ENCODE measurements around the gene TAPBP.

Gene TAPBP

DNA sequence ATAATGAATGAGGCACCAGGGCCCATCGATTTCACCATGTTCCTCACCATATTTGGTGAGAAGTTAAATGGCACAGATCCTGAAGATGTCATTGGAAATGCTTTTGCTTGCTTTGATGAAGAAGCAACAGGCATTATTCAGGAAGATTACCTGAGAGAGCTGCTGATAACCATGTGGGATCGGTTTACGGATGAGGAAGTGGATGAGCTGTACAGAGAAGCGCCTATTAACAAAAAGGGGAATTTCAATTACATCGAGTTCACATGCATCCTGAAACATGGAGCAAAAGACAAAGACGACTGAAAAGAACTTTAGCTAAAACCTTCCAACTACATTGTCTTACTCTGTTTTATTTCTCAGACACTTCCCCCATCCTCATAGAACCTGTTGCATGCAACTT lies 25.3 kb upstream of the TAPBP start:
- H3K4me3 ChIP-seq (ENCODE audit: low read depth, low read length): no peak overlapping the region
- H3K36me3 ChIP-seq (ENCODE audit: control insufficient read depth, insufficient read depth, low read length): no peaks in the 10 kb centered on the region
- no peak overlapping the region for H3K9ac ChIP-seq
- no peak overlapping the region for H2AFZ ChIP-seq
- no peaks in the 10 kb centered on the region for H3K79me2 ChIP-seq
- H3K27me3 ChIP-seq (ENCODE audit: control insufficient read depth, insufficient read depth, low read length): no peaks in the 10 kb centered on the region
- H3K4me1 ChIP-seq: no peaks in the 10 kb centered on the region
- TF ChIP-seq CTCF (IDR thresholded peaks at IDR 0.05): no peak
- H3K4me2 ChIP-seq (ENCODE audit: low read length): no peak overlapping the region
- no peak overlapping the region for H3K27ac ChIP-seq
- H3K9me3 ChIP-seq (ENCODE audit: control insufficient read depth, low read length): no peaks in the 10 kb centered on the region

- Histone ChIP-seq H3K4me3 (ENCODE audit: low read depth, low read length) (no peak overlapping the region), H3K4me1 (no peaks in the 10 kb centered on the region), H3K9me3 (ENCODE audit: control insufficient read depth, low read length) (no peaks in the 10 kb centered on the region), H2AFZ (no peak overlapping the region), H3K27ac (no peak overlapping the region), H3K79me2 (no peaks in the 10 kb centered on the region), H3K4me2 (ENCODE audit: low read length) (no peak overlapping the region), H3K27me3 (ENCODE audit: control insufficient read depth, insufficient read depth, low read length) (no peaks in the 10 kb centered on the region), H3K36me3 (ENCODE audit: control insufficient read depth, insufficient read depth, low read length) (no peaks in the 10 kb centered on the region), H3K9ac (no peak overlapping the region)
- TF ChIP-seq CTCF (IDR thresholded peaks at IDR 0.05): no peak
These were observed 22.6 kb upstream of the TAPBP start for GRCh38 chr6:33336495-33336894.

DNA sequence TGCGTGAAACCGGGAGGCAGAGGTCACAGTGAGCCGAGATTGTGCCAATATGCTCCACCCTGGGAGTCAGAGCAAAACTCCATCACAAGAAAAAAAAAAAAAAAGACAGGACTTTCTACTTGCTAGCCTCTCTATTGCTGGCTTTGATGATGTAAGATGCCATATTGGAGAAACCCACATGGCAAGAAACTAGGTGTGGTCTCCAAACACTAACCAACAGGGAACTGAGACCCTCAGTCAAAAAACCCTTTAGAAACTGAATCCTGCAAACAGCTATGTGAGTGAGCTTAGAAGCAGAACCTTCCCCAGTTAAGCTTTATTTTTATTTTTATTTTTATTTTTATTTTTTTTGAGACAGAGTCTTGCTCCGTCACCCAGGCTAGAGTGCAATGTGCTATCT lies 22.0 kb upstream of the TAPBP start:
- Histone ChIP-seq H3K4me1 (no peaks in the 10 kb centered on the region), H3K36me3 (ENCODE audit: control insufficient read depth, insufficient read depth, low read length) (no peaks in the 10 kb centered on the region), H3K9me3 (ENCODE audit: control insufficient read depth, low read length) (no peaks in the 10 kb centered on the region), H3K27ac (no peak overlapping the region), H3K4me3 (ENCODE audit: low read depth, low read length) (no peak overlapping the region), H3K9ac (no peak overlapping the region), H3K79me2 (no peaks in the 10 kb centered on the region), H3K27me3 (ENCODE audit: control insufficient read depth, insufficient read depth, low read length) (no peaks in the 10 kb centered on the region), H2AFZ (no peak overlapping the region), H3K4me2 (ENCODE audit: low read length) (no peak overlapping the region)
- TF ChIP-seq CTCF (IDR thresholded peaks at IDR 0.05): no peak

- H3K36me3 ChIP-seq (ENCODE audit: control insufficient read depth, insufficient read depth, low read length): no peaks in the 10 kb centered on the region
- H3K79me2 ChIP-seq: no peaks in the 10 kb centered on the region
- H3K9me3 ChIP-seq (ENCODE audit: control insufficient read depth, low read length): no peaks in the 10 kb centered on the region
- H3K27ac ChIP-seq: no peak overlapping the region
- H3K4me1 ChIP-seq: no peaks in the 10 kb centered on the region
- no peaks in the 10 kb centered on the region for H3K27me3 ChIP-seq (ENCODE audit: control insufficient read depth, insufficient read depth, low read length)
- no peak overlapping the region for H3K4me2 ChIP-seq (ENCODE audit: low read length)
- no peak overlapping the region for H3K4me3 ChIP-seq (ENCODE audit: low read depth, low read length)
- H3K9ac ChIP-seq: no peak overlapping the region
- no peak for TF ChIP-seq CTCF (IDR thresholded peaks at IDR 0.05)
- no peak overlapping the region for H2AFZ ChIP-seq
These were observed 19.8 kb upstream of the TAPBP start for GRCh38 chr6:33333666-33334065.

DNA sequence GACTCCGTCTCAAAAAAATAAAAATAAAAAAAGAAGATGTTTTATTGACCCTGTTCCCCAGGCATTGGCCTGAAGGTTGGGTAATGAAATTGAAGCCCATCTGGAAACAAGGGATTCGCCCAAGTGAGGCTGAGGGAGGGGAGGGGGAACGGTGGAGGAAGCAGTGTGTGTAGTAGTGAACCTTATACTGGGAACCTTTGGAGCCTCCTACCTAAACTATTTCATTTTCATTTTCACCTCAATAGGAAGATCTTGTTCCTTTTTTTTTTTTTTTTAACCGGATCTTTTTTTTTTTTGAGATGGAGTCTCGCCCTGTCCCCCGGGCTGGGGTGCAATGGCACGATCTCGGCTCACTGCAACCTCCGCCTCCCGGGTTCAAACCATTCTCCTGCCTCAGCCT lies 16.9 kb upstream of the TAPBP start:
- no peaks in the 10 kb centered on the region for H3K27me3 ChIP-seq (ENCODE audit: control insufficient read depth, insufficient read depth, low read length)
- H3K4me3 ChIP-seq (ENCODE audit: low read depth, low read length): no peak overlapping the region
- no peaks in the 10 kb centered on the region for H3K36me3 ChIP-seq (ENCODE audit: control insufficient read depth, insufficient read depth, low read length)
- H2AFZ ChIP-seq: no peak overlapping the region
- H3K27ac ChIP-seq: no peak overlapping the region
- no peak overlapping the region for H3K4me2 ChIP-seq (ENCODE audit: low read length)
- TF ChIP-seq CTCF (IDR thresholded peaks at IDR 0.05): no peak
- H3K4me1 ChIP-seq: no peaks in the 10 kb centered on the region
- H3K79me2 ChIP-seq: no peaks in the 10 kb centered on the region
- H3K9ac ChIP-seq: no peak overlapping the region
- H3K9me3 ChIP-seq (ENCODE audit: control insufficient read depth, low read length): no peaks in the 10 kb centered on the region

Measured in parathyroid adenoma (tissue), 2 donors.